ENCODE measurements around the gene DIRAS2. TPM values are rescaled to one million over a fixed set of nuclear protein-coding genes. Genes with fewer than 3 reads are reported as not detected.

DIRAS2 gene
- total RNA-seq, 1 experiment from 2014 or later: not detected

DNA sequence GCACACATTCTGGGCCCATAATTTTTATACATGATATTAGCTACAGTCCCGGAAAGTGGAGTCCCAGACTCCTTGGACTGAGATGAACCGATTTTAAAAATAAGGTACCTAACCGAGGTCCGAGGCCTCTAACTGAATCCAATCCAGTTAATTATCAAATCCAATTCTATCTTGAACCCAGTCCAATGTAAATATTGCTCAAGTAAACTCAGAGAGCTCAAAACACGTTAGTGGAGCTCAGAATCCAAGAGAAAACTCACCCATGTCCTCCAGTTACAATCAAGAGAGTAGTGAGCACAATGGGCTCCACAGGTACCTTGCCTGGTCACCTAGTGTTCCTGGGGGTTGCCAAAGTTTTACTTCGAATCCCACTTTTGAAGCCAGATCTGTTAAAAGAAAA is 37.9 kb upstream of the DIRAS2 start:
- Histone ChIP-seq H3K36me3 (ENCODE audit: low read depth) (no peaks in the 10 kb centered on the region), H3K27ac (no peak overlapping the region), H4K20me1 (ENCODE audit: insufficient read depth) (no peaks in the 10 kb centered on the region), H3K9me3 (ENCODE audit: insufficient read depth, low read depth) (no peaks in the 10 kb centered on the region), H3K4me3 (no peak overlapping the region), H3F3A (ENCODE audit: insufficient read depth, low read depth) (no peaks in the 10 kb centered on the region), H3K4me1 (replicated peaks; ENCODE audit: insufficient read depth) (no peaks in the 10 kb centered on the region), H2AFZ (no peak overlapping the region), H3K9me2 (ENCODE audit: insufficient read depth) (no peaks in the 10 kb centered on the region), H3K4me2 (no peak overlapping the region), H3K27me3 (ENCODE audit: insufficient read depth, low read depth) (no peaks in the 10 kb centered on the region), H3K79me2 (ENCODE audit: low read depth) (no peaks in the 10 kb centered on the region)
- no peak for TF ChIP-seq CTCF (conservative IDR thresholded peaks at IDR 0.05)
- TF ChIP-seq EZH2 (IDR thresholded peaks at IDR 0.05; ENCODE audit: low read depth): no peak
- BruUV-seq (replicated peaks): no TSS peak
- DNase-seq: no peak
- CTCF ChIA-PET: no interaction called here
- intact Hi-C loops (cut with micrococcal nuclease; ENCODE audit: unreplicated experiment): no loop called here
- POLR2A ChIA-PET (ENCODE audit: unreplicated experiment): interaction anchor here (0.6 kb wide), 1 partner anchor 240 kb away, joined by 6 read pairs; no protein-coding TSS in a partner anchor

DNA sequence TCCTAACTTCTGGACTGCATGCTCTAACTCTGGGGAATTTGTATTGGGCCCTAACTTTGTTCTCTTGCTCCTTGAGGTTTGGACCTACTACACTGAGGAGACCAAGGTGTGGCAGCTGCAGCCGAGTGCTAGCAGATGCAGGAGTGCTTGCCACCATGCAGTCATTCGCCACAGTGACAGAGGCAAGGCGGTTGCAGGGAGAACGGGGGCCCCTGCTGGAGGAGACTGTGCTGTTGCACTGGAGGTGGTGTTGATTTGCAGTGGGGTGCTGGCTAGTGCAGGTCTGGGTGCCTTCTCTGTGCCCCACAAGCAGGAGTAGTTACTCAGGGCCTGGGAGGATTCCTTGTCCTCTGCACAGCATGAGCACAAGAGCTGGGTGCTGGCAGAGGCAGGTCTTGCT is 22.4 kb upstream of the DIRAS2 start:
- no peaks in the 10 kb centered on the region for H3K9me3 ChIP-seq (ENCODE audit: insufficient read depth, low read depth)
- no peaks in the 10 kb centered on the region for H3K79me2 ChIP-seq (ENCODE audit: low read depth)
- no peak for DNase-seq
- no peaks in the 10 kb centered on the region for H3K36me3 ChIP-seq (ENCODE audit: low read depth)
- TF ChIP-seq CTCF (conservative IDR thresholded peaks at IDR 0.05): no peak
- TF ChIP-seq EZH2 (IDR thresholded peaks at IDR 0.05; ENCODE audit: low read depth): no peak
- H3K4me2 ChIP-seq: no peak overlapping the region
- intact Hi-C loops (cut with micrococcal nuclease; ENCODE audit: unreplicated experiment): loop anchor here (10.0 kb wide), 1 partner anchor 90 kb away; no protein-coding TSS in a partner anchor
- H3K27ac ChIP-seq: no peak overlapping the region
- peaks cover 4% of the 10 kb centered on the region; the same call in 1 of the 2 replicates for H3K27me3 ChIP-seq (ENCODE audit: insufficient read depth, low read depth)
- H3K9me2 ChIP-seq (ENCODE audit: insufficient read depth): no peaks in the 10 kb centered on the region
- POLR2A ChIA-PET (ENCODE audit: unreplicated experiment): no interaction called here
- peaks cover 4% of the 10 kb centered on the region; the same call in 1 of the 2 replicates for H3F3A ChIP-seq (ENCODE audit: insufficient read depth, low read depth)
- peaks cover 6% of the 10 kb centered on the region for H3K4me1 ChIP-seq (replicated peaks; ENCODE audit: insufficient read depth)
- no peaks in the 10 kb centered on the region for H4K20me1 ChIP-seq (ENCODE audit: insufficient read depth)
- H3K4me3 ChIP-seq: no peak overlapping the region
- H2AFZ ChIP-seq: no peak overlapping the region
- no TSS peak for BruUV-seq (replicated peaks)
- CTCF ChIA-PET: no interaction called here

GRCh38 chr9:90659650-90660364 is 17.2 kb upstream of the DIRAS2 start:
- POLR2A ChIA-PET (ENCODE audit: unreplicated experiment): no interaction called here
- no peak overlapping the region for H2AFZ ChIP-seq
- TF ChIP-seq EZH2 (IDR thresholded peaks at IDR 0.05; ENCODE audit: low read depth): no peak
- TF ChIP-seq CTCF (conservative IDR thresholded peaks at IDR 0.05): no peak
- H3K9me2 ChIP-seq (ENCODE audit: insufficient read depth): no peaks in the 10 kb centered on the region
- no peaks in the 10 kb centered on the region for H3K36me3 ChIP-seq (ENCODE audit: low read depth)
- peaks cover 16% of the 10 kb centered on the region for H3K4me1 ChIP-seq (replicated peaks; ENCODE audit: insufficient read depth)
- H4K20me1 ChIP-seq (ENCODE audit: insufficient read depth): no peaks in the 10 kb centered on the region
- H3K4me3 ChIP-seq: no peak overlapping the region
- DNase-seq: peak in 1 of 2 experiments; percentile 88
- peaks cover 4% of the 10 kb centered on the region; the same call in 1 of the 2 replicates for H3K27me3 ChIP-seq (ENCODE audit: insufficient read depth, low read depth)
- no peaks in the 10 kb centered on the region for H3K9me3 ChIP-seq (ENCODE audit: insufficient read depth, low read depth)
- intact Hi-C loops (cut with micrococcal nuclease; ENCODE audit: unreplicated experiment): loop anchor here (10.0 kb wide), 1 partner anchor 95 kb away; no protein-coding TSS in a partner anchor
- no TSS peak for BruUV-seq (replicated peaks)
- H3K79me2 ChIP-seq (ENCODE audit: low read depth): no peaks in the 10 kb centered on the region
- H3K4me2 ChIP-seq: 0 out of 2 replicates have a peak overlapping the region, but pooled peaks have one; percentile 7
- CTCF ChIA-PET: interaction anchor here (0.6 to 1.0 kb wide), 2 partner anchors 360 to 1062 kb away, joined by 3 to 4 read pairs; no protein-coding TSS in a partner anchor
- peak overlapping the region; percentile 27 for H3K27ac ChIP-seq
- peaks cover 16% of the 10 kb centered on the region for H3F3A ChIP-seq (ENCODE audit: insufficient read depth, low read depth)
